Keratinocyte (primary cell): ENCODE measurements around the gene QRICH1. TPM values are rescaled to one million over a fixed set of nuclear protein-coding genes. Genes with fewer than 3 reads are reported as not detected.
A peak's percentile ranks its signal among the peaks of the same experiment; 100 is the strongest.

Experiments used
- DNase-seq: peaks from one replicate; pipeline ENCODE4 v3.0.0-alpha.2; 2011; ENCODE audit warnings: low read depth, missing footprints, low spot score
- FAIRE-seq: peaks from 2 replicates; lab custom pipeline; 2011; peaks lifted over from hg19 to GRCh38; lab: Jason Lieb, UNC
- H2AFZ ChIP-seq: 2 replicates; pipeline ENCODE4 v1.6.0; 2012; ENCODE audit warnings: low read length, control low read depth, inconsistent platforms; ENCODE audit not compliant: control insufficient read depth
- H3K27ac ChIP-seq: 2 replicates; pipeline ENCODE4 v1.5.1; 2011; ENCODE audit warnings: low read length; ENCODE audit not compliant: control insufficient read depth, insufficient read depth
- H3K27me3 ChIP-seq: 3 replicates; pipeline ENCODE4 v1.6.0; 2011; ENCODE audit warnings: low read length; ENCODE audit not compliant: control insufficient read depth, insufficient read depth; ENCODE audit errors: extremely low read depth
- H3K36me3 ChIP-seq, 2 experiments: 2 replicates in 1 of 2; 3 replicates in 1 of 2; pipeline ENCODE4 v1.5.1; 2011; ENCODE audit warnings: low read length in 2 of 2, mild to moderate bottlenecking in 1 of 2; ENCODE audit not compliant: control insufficient read depth in 2 of 2, insufficient read depth in 2 of 2; ENCODE audit errors: extremely low read depth in 1 of 2
- H3K4me1 ChIP-seq: 3 replicates; pipeline ENCODE4 v1.5.1; 2011; ENCODE audit warnings: low read length; ENCODE audit not compliant: control insufficient read depth, insufficient read depth; ENCODE audit errors: extremely low read depth
- H3K4me2 ChIP-seq: 3 replicates; pipeline ENCODE4 v1.6.0; 2011; ENCODE audit warnings: low read depth, low read length; ENCODE audit not compliant: control insufficient read depth, insufficient read depth; ENCODE audit errors: extremely low read depth
- H3K4me3 ChIP-seq, 3 experiments: fragments of 200-600 bp in 1 of 3; sonication (generic) in 1 of 3; 2 replicates in 2 of 3; 3 replicates in 1 of 3; pipeline ENCODE4 v1.5.1; 2011 to 2016; ENCODE audit warnings: low read length in 3 of 3, mild to moderate bottlenecking in 3 of 3, control low read depth in 2 of 3, inconsistent platforms in 1 of 3, low read depth in 1 of 3, mixed read lengths in 1 of 3, mixed run types in 1 of 3, moderate library complexity in 1 of 3; ENCODE audit not compliant: control insufficient read depth in 2 of 3, insufficient read depth in 2 of 3; ENCODE audit errors: extremely low read depth in 1 of 3
- H3K79me2 ChIP-seq: 2 replicates; pipeline ENCODE4 v1.6.0; 2012; ENCODE audit warnings: low read length; ENCODE audit not compliant: control insufficient read depth, insufficient read depth
- H3K9ac ChIP-seq: 3 replicates; pipeline ENCODE4 v1.6.0; 2011; ENCODE audit warnings: low read length; ENCODE audit not compliant: control insufficient read depth, insufficient read depth; ENCODE audit errors: extremely low read depth
- H3K9me1 ChIP-seq: 3 replicates; pipeline ENCODE4 v1.6.0; 2011; ENCODE audit warnings: low read length; ENCODE audit not compliant: control insufficient read depth, insufficient read depth; ENCODE audit errors: extremely low read depth
- H3K9me3 ChIP-seq: 2 replicates; pipeline ENCODE4 v1.5.1; 2012; ENCODE audit warnings: low read depth, low read length; ENCODE audit not compliant: control insufficient read depth
- H4K20me1 ChIP-seq: 3 replicates; pipeline ENCODE4 v1.6.0; 2011; ENCODE audit warnings: low read length; ENCODE audit not compliant: control insufficient read depth, insufficient read depth; ENCODE audit errors: extremely low read depth
- CTCF ChIP-seq, 3 experiments: IDR thresholded peaks in 1 of 3; conservative IDR thresholded peaks in 1 of 3; optimal IDR thresholded peaks in 1 of 3; 2 replicates in 2 of 3; 3 replicates in 1 of 3; pipeline versions ENCODE3 to v1.5.1; 2011; ENCODE audit warnings: low read length in 3 of 3, mild to moderate bottlenecking in 3 of 3, moderate library complexity in 2 of 3, control low read depth in 1 of 3, inconsistent platforms in 1 of 3; ENCODE audit not compliant: insufficient read depth in 2 of 3; ENCODE audit errors: extremely low read depth in 1 of 3
- EZH2 ChIP-seq: IDR thresholded peaks from one replicate; pipeline ENCODE4 v1.6.1; 2012; ENCODE audit warnings: inconsistent platforms, mild to moderate bottlenecking, low read length, moderate library complexity
- dilution Hi-C: fragments of 300-500 bp; cut with MboI; formaldehyde crosslinking; loops from one replicate; pipeline ENCODE4 v1.7.0; 2020; ENCODE audit warnings: low sequenced_read_pairs; ENCODE audit not compliant: extremely low pct_ligation_motif_present
- polyA plus RNA-seq, 5 experiments: library from polyadenylated mRNA; depleted of rRNA in 3 of 5; stranded (reverse) in 3 of 5; stranded (forward) in 1 of 5; unstranded in 1 of 5; fragments of >200 nt; gene quantifications; 1 replicate in 1 of 5; 2 replicates in 3 of 5; 3 replicates in 1 of 5; pipeline versions ENCODE4 v1.2.1 to v1.2.3, GENCODE V29; 2011 to 2012; ENCODE audit warnings: missing spikeins in 2 of 5, low read depth in 1 of 5, low replicate concordance in 1 of 5

The QRICH1 gene
- polyA plus RNA-seq, 1 donor (not counting 4 experiments of a cell fraction or from before 2014, with no cell fraction given) = 60.4 TPM

DNA sequence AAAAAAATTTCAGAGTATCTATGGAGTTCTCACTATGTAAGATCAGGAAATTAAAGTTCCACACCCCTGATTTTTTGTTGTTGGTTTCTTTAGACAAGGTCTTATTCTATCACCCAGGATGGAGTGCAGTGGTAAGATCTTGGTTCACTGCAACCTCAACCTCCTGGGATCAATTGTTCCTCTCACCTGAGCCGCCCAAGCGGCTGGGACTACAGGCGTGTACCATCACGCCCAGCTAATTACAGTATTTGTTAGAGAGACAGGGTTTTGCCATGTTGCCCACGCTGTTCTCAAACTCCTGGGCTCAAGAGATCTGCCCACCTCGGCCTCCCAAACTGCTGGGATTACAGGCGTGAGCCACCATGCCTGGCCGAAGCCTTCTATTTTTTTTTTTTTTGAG lies 12.4 kb downstream of the QRICH1 start:
- Histone ChIP-seq H3K9me3 (no peaks in the 10 kb centered on the region), H3K36me3 (peaks cover 5% of the 10 kb centered on the region in 2 experiments), H3K79me2 (peaks cover 87% of the 10 kb centered on the region), H3K4me1 (peaks cover 9% of the 10 kb centered on the region), H3K4me2 (peak overlapping the region; percentile 27), H4K20me1 (no peaks in the 10 kb centered on the region), H3K27me3 (no peaks in the 10 kb centered on the region), H3K9me1 (no peaks in the 10 kb centered on the region), H2AFZ (no peak overlapping the region), H3K4me3 (no peak overlapping the region), H3K27ac (no peak overlapping the region), H3K9ac (peak overlapping the region; percentile 9)
- no peak for TF ChIP-seq CTCF (optimal IDR thresholded peaks at IDR 0.05 in 1 of 3, IDR thresholded peaks at IDR 0.05 in 1 of 3, conservative IDR thresholded peaks at IDR 0.05 in 1 of 3; ENCODE audit: extremely low read depth in 1 of 3, insufficient read depth in 2 of 3, low read length in 3 of 3)
- TF ChIP-seq EZH2 = no peak
- FAIRE-seq = no peak
- dilution Hi-C loops = no loop called here
- no peak for DNase-seq

- dilution Hi-C loops = no loop called here
- Histone ChIP-seq H3K9me1 (no peaks in the 10 kb centered on the region), H3K4me3 (no peak overlapping the region), H3K27ac (no peak overlapping the region), H3K9ac (no peak overlapping the region), H3K4me1 (peaks cover 9% of the 10 kb centered on the region), H2AFZ (no peak overlapping the region), H4K20me1 (no peaks in the 10 kb centered on the region), H3K27me3 (no peaks in the 10 kb centered on the region), H3K4me2 (no peak overlapping the region), H3K9me3 (no peaks in the 10 kb centered on the region), H3K79me2 (peaks cover 74% of the 10 kb centered on the region), H3K36me3 (peaks cover 14 to 17% of the 10 kb centered on the region in 2 experiments)
- DNase-seq = no peak
- TF ChIP-seq EZH2 = no peak
- TF ChIP-seq CTCF (optimal IDR thresholded peaks at IDR 0.05 in 1 of 3, IDR thresholded peaks at IDR 0.05 in 1 of 3, conservative IDR thresholded peaks at IDR 0.05 in 1 of 3; ENCODE audit: extremely low read depth in 1 of 3, insufficient read depth in 2 of 3, low read length in 3 of 3) = no peak
- FAIRE-seq = no peak
These were observed 14.6 kb downstream of the QRICH1 start for GRCh38 chr3:49079270-49079669.
